Measurements from ENCODE around the gene GCLC. TPM values are rescaled to one million over a fixed set of nuclear protein-coding genes. Genes with fewer than 3 reads are reported as not detected.

GCLC gene
- total RNA-seq, 1 donor from 2014 or later: 31.6 TPM

DNA sequence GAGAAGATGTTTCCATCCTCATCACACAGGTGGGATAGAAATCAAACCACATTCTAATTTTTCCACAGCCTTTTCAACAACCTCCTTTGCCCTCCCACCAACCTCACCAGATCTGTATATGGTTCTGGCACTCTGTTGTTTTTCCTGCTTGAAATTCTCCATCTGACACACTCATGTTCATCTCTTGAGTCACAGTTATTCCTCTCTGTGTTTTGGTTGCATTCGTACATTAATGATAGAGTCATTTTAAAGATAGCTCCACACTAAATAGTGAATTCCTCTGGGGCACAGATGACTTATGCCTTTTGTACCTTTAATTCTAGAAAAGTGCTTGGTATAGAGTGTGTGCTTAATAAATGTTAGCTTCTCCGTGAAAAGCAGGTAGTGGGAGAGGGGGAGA lies 1.4 kb upstream of the GCLC start:
- Histone ChIP-seq H4K20me1 (ENCODE audit: insufficient read depth, low read length) (no peaks in the 10 kb centered on the region), H3K4me3 (ENCODE audit: insufficient read depth, low read depth, low read length) (no peak overlapping the region), H3K79me2 (ENCODE audit: insufficient read depth, low read length) (peaks cover 27% of the 10 kb centered on the region), H3K4me2 (ENCODE audit: low read length) (peak overlapping the region; percentile 48), H3K36me3 (ENCODE audit: insufficient read depth, low read length) (no peaks in the 10 kb centered on the region), H3K27me3 (ENCODE audit: insufficient read depth, low read length) (no peaks in the 10 kb centered on the region), H3K4me1 (ENCODE audit: insufficient read depth, low read length) (peaks cover 16% of the 10 kb centered on the region), H2AFZ (ENCODE audit: low read depth, low read length) (no peak overlapping the region), H3K9ac (ENCODE audit: low read length) (peak overlapping the region; percentile 31), H3K27ac (ENCODE audit: low read depth, low read length) (no peak overlapping the region), H3K9me3 (ENCODE audit: insufficient read depth, low read depth, low read length) (no peaks in the 10 kb centered on the region)
- DNase-seq (ENCODE audit: low read depth) (peak; percentile 22), FAIRE-seq (no peak)
- TF ChIP-seq, protein P1, sequence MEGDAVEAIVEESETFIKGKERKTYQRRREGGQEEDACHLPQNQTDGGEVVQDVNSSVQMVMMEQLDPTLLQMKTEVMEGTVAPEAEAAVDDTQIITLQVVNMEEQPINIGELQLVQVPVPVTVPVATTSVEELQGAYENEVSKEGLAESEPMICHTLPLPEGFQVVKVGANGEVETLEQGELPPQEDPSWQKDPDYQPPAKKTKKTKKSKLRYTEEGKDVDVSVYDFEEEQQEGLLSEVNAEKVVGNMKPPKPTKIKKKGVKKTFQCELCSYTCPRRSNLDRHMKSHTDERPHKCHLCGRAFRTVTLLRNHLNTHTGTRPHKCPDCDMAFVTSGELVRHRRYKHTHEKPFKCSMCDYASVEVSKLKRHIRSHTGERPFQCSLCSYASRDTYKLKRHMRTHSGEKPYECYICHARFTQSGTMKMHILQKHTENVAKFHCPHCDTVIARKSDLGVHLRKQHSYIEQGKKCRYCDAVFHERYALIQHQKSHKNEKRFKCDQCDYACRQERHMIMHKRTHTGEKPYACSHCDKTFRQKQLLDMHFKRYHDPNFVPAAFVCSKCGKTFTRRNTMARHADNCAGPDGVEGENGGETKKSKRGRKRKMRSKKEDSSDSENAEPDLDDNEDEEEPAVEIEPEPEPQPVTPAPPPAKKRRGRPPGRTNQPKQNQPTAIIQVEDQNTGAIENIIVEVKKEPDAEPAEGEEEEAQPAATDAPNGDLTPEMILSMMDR (IDR thresholded peaks at IDR 0.05; ENCODE audit: insufficient read depth, low read depth, low read length): no peak
- TF ChIP-seq EZH2 (IDR thresholded peaks at IDR 0.05; ENCODE audit: insufficient read depth, low read length): no peak
- H3K9me3 Mint-ChIP-seq (ENCODE audit: unreplicated experiment): no peaks in the 10 kb centered on the region
- H3K27me3 Mint-ChIP-seq (ENCODE audit: low read depth, unreplicated experiment): peaks cover 7% of the 10 kb centered on the region
- H3K4me3 Mint-ChIP-seq (ENCODE audit: unreplicated experiment): peak overlapping the region; percentile 89
- H3K4me1 Mint-ChIP-seq (ENCODE audit: low read depth, unreplicated experiment): peaks cover 9% of the 10 kb centered on the region
- H3K36me3 Mint-ChIP-seq (ENCODE audit: low read depth, unreplicated experiment): no peaks in the 10 kb centered on the region
- H3K27ac Mint-ChIP-seq (ENCODE audit: unreplicated experiment): no peak overlapping the region

DNA sequence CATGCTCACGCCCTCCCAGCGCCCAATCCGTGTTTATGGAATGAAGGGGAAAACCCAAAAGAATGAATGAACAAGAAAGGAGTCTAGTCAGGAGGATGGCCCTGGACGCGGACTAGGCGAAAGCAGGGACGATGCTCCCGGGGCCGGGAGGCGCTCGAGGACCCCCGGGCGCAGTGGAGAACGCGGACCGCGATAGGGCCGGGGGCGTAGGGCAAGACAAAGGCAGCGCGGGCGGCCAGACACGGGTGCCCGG lies 758 bp downstream of the GCLC start:
- H3K4me1 Mint-ChIP-seq (ENCODE audit: low read depth, unreplicated experiment): peaks cover 9% of the 10 kb centered on the region
- peak overlapping the region; percentile 81 for H3K27ac ChIP-seq (ENCODE audit: low read depth, low read length)

More for the DNA sequence above, 758 bp downstream of the GCLC start:
- DNase-seq (ENCODE audit: low read depth) (peak; percentile 18), FAIRE-seq (no peak)
- H3K9me3 ChIP-seq (ENCODE audit: insufficient read depth, low read depth, low read length): no peaks in the 10 kb centered on the region
- Mint-ChIP-seq H3K27me3 (ENCODE audit: low read depth, unreplicated experiment) (peaks cover 7% of the 10 kb centered on the region), H3K36me3 (ENCODE audit: low read depth, unreplicated experiment) (no peaks in the 10 kb centered on the region), H3K4me3 (ENCODE audit: unreplicated experiment) (peak overlapping the region; percentile 98), H3K27ac (ENCODE audit: unreplicated experiment) (peak overlapping the region; percentile 87), H3K9me3 (ENCODE audit: unreplicated experiment) (no peaks in the 10 kb centered on the region)
- H3K4me3 ChIP-seq (ENCODE audit: insufficient read depth, low read depth, low read length): peak overlapping the region; percentile 78
- H3K9ac ChIP-seq (ENCODE audit: low read length): peak overlapping the region; percentile 88
- H4K20me1 ChIP-seq (ENCODE audit: insufficient read depth, low read length): peaks cover 3% of the 10 kb centered on the region
- no peaks in the 10 kb centered on the region for H3K36me3 ChIP-seq (ENCODE audit: insufficient read depth, low read length)
- H3K4me2 ChIP-seq (ENCODE audit: low read length): peak overlapping the region; percentile 95
- peaks cover 42% of the 10 kb centered on the region for H3K79me2 ChIP-seq (ENCODE audit: insufficient read depth, low read length)
- peaks cover 16% of the 10 kb centered on the region for H3K4me1 ChIP-seq (ENCODE audit: insufficient read depth, low read length)
- no peak for TF ChIP-seq EZH2 (IDR thresholded peaks at IDR 0.05; ENCODE audit: insufficient read depth, low read length)
- TF ChIP-seq, protein P1 (IDR thresholded peaks at IDR 0.05; ENCODE audit: insufficient read depth, low read depth, low read length): no peak
- peak overlapping the region; percentile 86 for H2AFZ ChIP-seq (ENCODE audit: low read depth, low read length)
- no peaks in the 10 kb centered on the region for H3K27me3 ChIP-seq (ENCODE audit: insufficient read depth, low read length)
